ENCODE measurements around the gene LRIG1.

LRIG1 gene

DNA sequence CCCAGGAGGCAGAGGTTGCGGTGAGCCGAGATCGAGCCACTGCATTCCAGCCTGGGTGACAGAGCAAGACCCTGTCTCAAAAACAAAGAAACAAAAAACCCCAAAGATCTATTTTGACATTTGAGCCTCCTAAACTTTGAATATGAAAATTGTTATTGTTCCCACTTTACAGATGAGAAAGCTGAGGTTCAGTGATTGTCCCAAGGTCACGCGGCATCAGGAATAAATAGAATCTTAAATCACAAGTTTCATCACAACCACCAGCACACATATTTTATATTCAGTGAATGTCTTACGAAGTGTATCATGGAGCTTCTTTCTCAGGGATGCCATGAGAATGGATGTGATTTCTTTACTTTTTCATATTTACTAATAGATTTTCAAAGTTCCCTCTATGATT is 5.3 kb upstream of the LRIG1 start:
- no peak for FAIRE-seq
- no peak for DNase-seq (ENCODE audit: low spot score)

GRCh38 chr3:66504850-66505641 is 4.2 kb upstream of the LRIG1 start:
- DNase-seq (ENCODE audit: low spot score) (no peak), FAIRE-seq (peak; percentile 66)

DNA sequence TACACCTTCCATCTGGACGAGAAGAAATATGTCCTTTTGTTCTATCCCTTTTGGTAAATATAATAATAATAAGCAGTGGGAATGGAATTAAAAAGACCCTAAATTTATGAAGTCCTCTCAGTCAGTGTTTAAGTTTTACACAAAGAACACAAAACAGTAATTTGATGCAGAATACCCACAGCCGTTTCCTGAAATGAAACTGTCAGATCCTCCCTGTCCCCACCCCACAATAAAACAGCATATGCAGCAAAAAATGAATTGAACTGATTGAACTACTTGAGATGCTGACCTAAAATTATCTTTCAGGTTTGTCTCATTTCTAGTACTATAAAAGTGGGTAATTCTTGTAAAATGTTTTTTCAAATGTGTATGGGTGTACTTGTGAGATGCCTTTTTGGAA is 2.2 kb upstream of the LRIG1 start:
- no peak for DNase-seq (ENCODE audit: low spot score)
- no peak for FAIRE-seq

DNA sequence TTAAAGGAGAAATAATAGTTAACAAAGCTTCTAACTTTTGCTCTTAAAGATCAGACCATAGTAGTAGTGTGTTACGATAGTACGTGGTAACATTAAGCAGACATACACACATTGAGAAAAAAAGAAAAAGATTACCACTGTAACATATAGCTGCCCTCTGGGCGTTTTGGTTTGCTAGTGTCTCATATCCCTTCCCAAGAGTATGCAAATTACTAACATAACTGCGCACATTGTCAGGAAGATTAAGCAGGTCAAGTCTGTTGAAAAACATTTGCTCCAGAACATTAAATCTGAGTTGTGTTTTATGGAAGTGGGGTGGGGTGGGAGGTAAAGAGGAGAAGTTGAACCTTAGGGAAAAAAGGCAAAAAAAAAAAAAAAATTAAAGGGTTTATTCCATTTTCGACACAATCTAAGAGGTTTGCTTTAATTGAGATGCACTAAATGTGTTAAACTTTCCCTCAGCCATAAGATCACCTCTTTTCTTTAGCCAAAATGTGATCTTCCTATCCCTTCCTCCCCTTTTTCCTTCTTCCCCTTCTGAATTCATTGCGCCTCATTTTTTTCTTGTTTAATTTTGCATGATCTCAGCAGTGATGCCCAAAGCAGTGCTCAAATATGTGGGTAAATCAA is 1.5 kb upstream of the LRIG1 start:
- no peak for DNase-seq (ENCODE audit: low spot score)
- no peak for FAIRE-seq

DNA sequence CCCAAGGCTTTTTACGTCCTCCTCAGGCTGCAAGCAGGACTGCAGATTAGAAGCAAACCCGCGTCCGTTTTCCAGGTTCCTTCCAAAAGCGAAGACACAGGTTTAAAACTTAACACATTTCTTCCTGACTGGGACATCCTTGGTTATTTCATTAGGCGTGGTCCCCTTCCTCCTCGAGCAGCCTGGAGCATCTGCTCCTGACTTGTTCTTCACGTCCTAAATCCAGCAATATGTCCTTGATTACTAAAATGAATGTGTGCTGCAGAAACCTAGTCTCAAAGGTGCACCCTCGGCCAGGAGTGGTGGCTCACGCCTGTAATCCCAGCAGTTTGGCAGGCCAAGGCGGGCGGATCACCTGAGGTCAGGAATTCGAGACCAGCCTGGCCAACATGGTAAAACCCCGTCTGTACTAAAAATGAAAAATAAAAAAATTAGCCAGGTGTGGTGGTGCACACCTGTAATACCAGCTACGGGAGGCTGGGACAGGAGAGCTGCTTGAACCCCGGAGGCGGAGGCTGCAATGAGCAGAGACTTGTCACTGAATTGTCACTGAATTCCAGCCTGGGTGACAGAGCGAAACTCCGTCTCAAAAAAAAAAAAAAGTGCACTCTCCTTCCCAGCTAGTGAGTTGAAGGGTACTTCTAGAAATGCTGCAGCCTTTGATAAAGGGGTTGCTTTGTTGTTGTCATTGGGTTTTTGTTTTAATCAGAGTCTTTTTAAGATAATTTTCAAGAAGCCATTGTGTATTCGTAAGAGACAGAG is 842 bp upstream of the LRIG1 start:
- DNase-seq (ENCODE audit: low spot score) (no peak), FAIRE-seq (no peak)

DNA sequence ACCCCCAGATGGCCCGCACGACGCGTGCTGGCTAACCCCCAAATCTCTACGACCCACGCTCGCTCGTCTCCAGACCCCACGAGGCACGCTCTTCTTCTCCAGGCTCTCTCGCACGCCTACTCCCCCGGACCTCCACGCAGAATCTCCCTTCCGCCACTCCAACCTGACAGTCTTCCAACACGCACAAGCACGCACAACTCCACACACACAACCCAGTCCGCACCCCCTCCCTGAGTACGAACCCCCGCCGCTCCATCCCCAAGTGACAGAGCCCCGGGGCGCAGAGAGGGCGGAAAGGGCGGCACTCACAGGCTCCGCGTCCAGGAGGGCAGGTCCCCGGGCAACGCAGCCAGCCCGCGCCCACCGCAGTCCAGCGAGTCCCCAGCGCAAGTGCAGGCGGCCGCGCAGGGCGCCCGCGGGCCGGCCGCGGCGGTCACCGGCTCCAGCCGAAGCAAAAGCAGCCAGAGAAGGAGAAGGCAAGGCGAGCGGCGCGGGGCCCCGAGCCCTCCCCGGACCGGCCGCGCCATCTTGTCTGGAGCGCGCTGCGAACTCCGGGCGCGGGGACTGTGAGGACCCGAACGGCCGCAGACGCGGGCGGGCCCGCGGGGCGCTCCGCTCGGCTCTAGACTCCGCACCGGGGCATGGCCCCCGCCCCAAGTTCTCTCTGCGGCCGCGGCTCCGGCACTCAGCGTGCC is 794 bp downstream of the LRIG1 start:
- FAIRE-seq, result no peak
- DNase-seq (ENCODE audit: low spot score), result peak; percentile 25

DNA sequence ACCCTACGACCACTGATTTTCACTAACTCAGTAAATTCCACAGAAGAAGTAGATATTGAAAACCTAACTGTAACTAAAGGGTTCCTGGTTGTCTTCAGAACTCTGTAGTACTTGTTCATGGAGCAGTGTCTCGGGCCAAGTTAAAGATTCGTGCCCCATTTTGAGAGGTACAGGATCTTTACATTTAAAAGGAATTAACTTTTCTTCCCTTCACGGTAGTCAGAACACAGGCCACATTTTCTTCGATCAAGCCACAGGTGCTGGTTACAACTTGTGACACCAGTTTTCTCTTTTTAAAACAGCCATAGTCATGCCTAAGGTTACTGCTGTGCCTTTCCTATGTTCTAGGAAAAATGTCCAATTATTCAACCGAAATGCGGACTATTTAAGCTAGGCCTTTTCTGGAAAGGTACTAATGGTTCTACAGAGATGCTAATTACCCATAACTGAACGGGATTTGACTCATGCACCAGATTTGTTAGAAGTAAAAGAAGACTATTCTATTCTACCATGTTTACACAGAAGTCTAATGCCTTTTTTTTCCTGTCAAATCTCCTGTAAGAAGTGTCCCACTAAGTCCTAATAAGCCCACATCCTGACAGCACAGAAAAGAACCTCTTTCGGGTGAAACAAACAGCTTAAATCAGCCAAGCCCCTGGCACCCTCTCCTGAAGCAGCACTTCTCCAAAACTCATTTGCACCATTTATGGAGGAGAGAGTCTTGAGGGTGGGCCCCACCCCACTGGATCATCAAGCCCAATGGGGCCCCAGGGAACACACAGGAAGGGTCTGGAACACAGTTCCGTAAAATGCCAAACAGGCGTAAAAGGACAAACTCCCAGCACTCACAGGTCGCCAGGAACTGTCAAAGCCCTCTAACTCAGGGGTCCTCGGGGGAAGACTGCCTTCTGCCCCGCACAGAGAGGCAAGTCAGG is 1.9 kb downstream of the LRIG1 start:
- no peak for FAIRE-seq
- DNase-seq (ENCODE audit: low spot score), result peak; percentile 8

GRCh38 chr3:66497985-66498671 is 2.7 kb downstream of the LRIG1 start:
- no peak for FAIRE-seq

GRCh38 chr3:66497288-66497984 is 3.4 kb downstream of the LRIG1 start:
- FAIRE-seq, result no peak
- no peak for DNase-seq (ENCODE audit: low spot score)

More at GRCh38 chr3:66497985-66498671, 2.7 kb downstream of the LRIG1 start:
- DNase-seq (ENCODE audit: low spot score), result no peak

DNA sequence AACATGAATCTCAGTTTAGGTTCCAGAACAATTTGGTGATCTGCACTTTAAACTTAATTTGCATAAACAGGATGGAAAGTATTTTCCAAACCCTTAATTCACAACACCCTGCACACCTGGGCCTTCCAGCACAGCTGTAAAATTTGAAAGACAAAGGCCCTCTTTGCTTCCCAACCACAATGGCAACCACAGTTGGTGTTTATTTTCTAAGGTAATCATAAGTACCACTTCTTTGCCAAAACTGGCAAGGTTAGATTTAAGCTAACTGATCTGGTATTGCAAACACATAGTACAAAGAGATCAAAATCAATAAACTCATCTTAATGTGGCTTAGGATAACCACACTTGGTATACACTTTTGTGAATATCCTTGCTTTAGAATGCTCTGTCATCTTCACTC is 4.1 kb downstream of the LRIG1 start:
- DNase-seq (ENCODE audit: low spot score) (no peak), FAIRE-seq (no peak)

- no peak for DNase-seq (ENCODE audit: low spot score)
- FAIRE-seq, result no peak
Observed at GRCh38 chr3:66496301-66496700, 4.5 kb downstream of the LRIG1 start.

- FAIRE-seq (no peak), DNase-seq (ENCODE audit: low spot score) (no peak)
Observed at GRCh38 chr3:66495668-66496045, 5.2 kb downstream of the LRIG1 start.

- no peak for FAIRE-seq
- no peak for DNase-seq (ENCODE audit: low spot score)
Observed at GRCh38 chr3:66494959-66495667, 5.7 kb downstream of the LRIG1 start.

GRCh38 chr3:66493458-66494099 is 7.2 kb downstream of the LRIG1 start:
- DNase-seq (ENCODE audit: low spot score) (no peak), FAIRE-seq (no peak)

- DNase-seq (ENCODE audit: low spot score) (no peak), FAIRE-seq (no peak)
Observed at GRCh38 chr3:66492672-66493071, 8.2 kb downstream of the LRIG1 start.

- no peak for DNase-seq (ENCODE audit: low spot score)
- no peak for FAIRE-seq
Observed at GRCh38 chr3:66492071-66492470, 8.8 kb downstream of the LRIG1 start.

DNA sequence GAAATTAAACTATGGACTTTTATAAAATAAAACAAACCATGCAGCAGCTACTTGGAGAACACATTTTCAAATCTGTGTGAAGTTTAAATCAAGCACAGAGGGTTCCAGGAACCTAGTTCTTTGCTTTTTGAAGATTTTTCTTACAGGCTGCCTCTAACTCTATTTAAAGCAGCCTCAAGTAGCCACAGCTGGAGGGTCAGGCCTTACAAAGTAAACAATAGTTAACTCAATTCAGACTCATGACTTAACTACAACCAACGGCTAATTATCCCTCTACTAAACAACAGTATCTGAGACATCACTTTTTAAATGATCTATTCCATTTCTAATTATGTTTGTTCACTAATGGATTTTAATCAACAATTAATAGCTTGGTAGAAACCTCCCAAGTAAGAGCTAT is 9.8 kb downstream of the LRIG1 start:
- no peak for FAIRE-seq
- no peak for DNase-seq (ENCODE audit: low spot score)

GRCh38 chr3:66490214-66490613 is 10.6 kb downstream of the LRIG1 start:
- FAIRE-seq (no peak), DNase-seq (ENCODE audit: low spot score) (no peak)
